GM20000 (cell line): Measurements from ENCODE around the gene ARAP1.

Experiments
- DNase-seq: peaks from one replicate; pipeline ENCODE4 v3.0.0; 2012; ENCODE audit warnings: low spot score
- TF ChIP-seq, protein P1 (sequence below): IDR thresholded peaks from 2 replicates; pipeline ENCODE4 v1.5.1; 2012; ENCODE audit warnings: mild to moderate bottlenecking, control low read depth; ENCODE audit errors: extremely low read depth, missing control alignments

Gene ARAP1

DNA sequence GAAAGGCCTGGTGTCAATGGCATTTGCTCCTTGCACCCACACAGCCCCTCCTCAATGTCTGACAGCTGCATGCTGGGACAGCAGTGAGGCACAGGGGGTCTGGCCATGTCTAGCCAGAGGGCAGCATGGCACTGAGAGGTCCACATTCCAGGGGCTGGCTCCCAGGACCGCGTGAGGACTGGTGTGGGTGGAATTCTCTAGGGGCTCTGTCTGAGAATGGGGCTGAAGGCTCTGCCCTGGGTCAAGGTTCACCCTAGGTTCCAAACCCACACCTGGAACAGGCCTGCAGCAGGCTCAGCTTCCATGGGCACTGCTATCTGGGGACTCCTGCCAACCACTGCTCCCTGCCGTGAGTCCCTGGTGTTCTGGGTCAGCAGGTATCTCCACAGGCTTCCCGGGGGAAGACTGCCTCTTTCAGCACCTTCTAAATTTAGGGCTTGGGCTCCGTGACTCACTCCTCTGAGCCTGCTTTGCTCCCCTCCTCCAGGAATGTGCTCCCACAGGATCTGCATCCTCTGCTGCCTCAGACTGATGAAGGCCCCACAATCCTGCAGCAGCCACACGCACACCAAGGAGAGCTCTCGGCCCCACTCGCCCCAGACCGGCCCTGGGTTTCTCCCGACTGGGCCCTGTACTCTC, 37.4 kb upstream of the ARAP1 start:
- TF ChIP-seq, protein P1, sequence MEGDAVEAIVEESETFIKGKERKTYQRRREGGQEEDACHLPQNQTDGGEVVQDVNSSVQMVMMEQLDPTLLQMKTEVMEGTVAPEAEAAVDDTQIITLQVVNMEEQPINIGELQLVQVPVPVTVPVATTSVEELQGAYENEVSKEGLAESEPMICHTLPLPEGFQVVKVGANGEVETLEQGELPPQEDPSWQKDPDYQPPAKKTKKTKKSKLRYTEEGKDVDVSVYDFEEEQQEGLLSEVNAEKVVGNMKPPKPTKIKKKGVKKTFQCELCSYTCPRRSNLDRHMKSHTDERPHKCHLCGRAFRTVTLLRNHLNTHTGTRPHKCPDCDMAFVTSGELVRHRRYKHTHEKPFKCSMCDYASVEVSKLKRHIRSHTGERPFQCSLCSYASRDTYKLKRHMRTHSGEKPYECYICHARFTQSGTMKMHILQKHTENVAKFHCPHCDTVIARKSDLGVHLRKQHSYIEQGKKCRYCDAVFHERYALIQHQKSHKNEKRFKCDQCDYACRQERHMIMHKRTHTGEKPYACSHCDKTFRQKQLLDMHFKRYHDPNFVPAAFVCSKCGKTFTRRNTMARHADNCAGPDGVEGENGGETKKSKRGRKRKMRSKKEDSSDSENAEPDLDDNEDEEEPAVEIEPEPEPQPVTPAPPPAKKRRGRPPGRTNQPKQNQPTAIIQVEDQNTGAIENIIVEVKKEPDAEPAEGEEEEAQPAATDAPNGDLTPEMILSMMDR: no peak
- no peak for DNase-seq

DNA sequence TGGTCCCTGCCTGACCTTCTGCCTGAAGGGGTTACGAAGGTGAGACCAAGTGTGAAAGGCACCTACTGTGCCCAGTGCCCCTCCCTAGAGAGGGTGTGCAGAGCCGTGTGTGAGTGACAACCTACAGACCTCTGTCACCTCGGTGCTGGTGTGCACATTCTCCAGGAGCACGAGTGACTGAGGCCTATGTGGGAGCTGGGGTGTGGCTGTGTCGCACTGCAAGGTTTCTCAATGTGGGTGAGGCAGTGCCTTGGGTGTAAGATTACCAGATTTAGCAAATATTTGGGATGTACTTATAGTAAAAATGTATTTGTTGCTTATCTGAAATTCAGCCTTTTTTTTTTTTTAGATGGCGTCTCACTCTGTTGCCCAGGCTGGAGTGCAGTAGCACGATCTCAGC, 36.0 kb upstream of the ARAP1 start:
- DNase-seq: no peak
- TF ChIP-seq, protein P1: no peak

DNA sequence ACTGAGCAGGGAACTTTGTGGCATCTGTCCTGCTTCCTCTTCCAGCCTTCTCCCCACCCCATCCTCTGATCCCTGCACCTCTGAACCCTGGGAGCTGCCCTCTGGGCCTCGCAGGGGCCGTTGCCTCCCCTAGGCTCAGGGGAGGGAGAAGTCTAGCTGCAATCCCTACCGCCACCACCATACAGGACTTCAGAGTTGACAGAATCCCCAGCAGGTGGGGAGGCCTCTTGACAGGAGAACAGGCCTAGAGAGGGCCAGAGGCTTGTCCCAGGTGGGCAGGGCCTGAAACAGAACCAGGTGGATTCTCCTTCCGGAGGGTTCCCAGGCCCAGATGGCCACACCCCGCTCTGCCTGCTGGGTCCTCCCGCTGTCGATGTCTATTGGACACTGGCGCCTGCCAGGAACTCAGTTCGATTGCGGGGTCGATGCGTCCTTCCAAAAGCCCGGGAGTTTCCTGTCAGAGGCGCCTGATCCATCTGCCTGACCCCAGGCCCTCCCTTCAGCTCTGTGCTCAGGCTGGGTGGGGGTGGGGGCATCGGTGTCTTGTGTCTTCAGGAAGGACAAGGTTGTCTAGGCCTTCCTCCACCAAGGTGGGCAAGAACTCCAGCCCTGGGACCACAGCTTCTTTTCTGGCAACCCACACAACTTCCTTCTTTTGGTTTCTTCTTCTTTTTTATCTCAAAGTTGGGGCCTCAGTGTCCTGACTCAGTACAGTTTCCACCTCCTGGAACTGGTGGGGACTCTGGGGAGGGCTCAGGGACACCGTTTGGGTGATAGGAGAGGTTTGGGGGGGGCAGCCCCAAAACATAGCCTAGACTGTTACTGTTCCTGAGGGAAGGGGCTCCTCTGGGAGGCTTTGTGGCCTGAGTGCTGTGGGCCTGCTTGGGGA, 35.3 kb upstream of the ARAP1 start:
- DNase-seq: peak; percentile 76
- TF ChIP-seq, protein P1: no peak

DNA sequence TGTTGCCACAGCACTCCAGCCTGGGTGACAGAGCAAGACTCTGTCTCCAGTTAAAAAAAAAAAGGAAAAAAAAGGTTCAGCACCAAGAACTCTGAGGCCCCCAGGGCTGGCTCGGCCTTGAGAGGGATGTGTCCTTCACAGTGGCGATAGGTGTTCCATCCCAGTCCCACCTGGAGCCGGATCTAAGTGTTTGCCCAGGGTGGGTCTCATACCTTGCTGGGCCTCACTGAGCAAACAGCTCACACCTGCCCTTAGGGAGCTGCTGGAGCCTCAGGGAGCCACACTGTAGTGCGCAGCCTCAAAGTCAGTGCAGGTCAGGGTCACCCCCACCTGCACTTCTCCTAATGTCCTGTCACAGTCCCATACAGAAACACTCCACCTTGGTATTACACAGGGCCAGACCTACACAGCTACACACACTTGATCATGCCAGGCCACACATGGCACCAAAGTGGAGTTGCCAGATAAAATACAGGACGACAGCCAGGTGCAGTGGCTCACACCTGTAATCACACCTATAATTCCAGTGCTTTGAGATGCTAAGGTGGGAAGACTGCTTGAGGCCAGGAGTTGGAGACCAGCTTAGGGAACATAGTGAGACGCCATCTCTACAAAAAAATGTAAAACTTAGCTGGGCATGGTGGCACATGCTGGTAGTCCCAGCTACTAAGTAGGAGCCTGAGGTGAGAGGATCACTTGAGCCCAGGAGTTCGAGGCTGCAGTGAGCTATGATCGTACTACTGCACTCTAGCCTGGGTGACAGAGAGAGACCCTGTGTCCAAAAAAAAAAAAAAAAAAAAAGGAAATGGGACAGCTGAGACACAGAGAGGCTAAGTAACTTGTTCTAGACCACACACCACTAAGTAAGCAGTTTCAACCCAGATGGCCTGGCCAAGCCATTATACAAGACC, 34.4 kb upstream of the ARAP1 start:
- DNase-seq: no peak
- TF ChIP-seq, protein P1: no peak

DNA sequence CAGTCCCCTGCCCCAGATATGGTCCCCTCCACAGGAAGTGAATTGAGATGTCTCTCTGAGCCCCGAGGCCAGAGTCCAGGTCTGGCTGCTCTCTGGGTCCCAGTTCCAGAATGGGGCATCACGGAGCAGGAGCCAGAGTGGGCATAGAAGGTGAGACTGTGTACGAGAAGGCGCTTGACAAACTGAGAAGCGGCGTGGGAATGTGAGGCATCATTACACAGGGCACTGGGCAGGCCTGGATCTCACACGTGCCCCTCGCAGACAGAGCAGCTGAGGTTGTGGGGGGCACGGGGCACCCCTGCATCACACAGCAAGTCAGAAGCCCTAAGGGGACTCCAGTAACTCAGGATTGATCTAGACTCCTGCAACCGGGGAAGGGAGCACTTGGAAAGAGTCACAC, 32.5 kb upstream of the ARAP1 start:
- TF ChIP-seq, protein P1: no peak
- no peak for DNase-seq

DNA sequence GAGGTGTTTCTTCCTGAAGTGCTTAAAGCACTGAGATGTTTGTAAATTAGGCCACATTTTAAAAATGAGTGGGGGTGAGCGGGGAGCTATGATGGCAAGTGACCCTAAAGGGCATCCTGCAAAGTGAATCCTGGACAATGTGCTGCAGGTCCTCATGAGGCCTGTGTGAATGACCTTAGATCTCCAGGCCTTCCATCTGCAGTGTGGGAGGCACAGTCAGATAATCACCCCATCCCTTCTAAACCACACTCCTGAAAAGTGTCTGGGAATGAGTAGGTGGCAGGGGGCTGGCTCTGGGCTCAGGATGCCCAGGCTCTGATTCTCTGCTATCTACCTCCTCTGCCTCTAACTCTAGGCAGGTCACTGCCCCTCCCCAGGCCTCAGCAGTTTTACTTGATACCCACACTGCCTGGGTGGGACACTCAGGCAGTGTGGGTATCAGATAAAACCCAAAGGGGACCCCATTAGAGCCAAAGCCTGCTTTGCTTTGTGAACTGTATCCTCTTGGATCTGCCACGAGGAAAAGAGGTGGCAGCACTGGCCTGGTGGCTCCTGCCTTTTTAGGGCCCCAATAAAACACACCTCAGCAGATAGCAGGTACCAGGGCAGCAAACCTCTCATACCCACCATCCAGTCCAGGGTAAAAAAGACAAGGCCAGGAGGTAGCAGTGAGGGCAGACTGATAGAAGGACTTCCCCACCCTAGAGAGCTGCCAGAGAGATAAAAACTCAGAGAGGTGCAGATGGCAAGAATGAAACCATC, 31.1 kb upstream of the ARAP1 start:
- TF ChIP-seq, protein P1: no peak
- no peak for DNase-seq
